Right lobe of liver (tissue), 4 donors: ENCODE results near the gene VAC14.

Experiments used
- CTCF ChIP-seq, 4 donors: fragments of 200-600 bp in 3 of 4; fragments of 450-650 bp in 1 of 4; IDR thresholded peaks; one replicate each; pipeline versions ENCODE4 v1.5.1 to v1.8.0; 2016 to 2022; ENCODE audit warnings: antibody characterized with exemption in 4 of 4, mild to moderate bottlenecking in 2 of 4
- POLR2A ChIP-seq: fragments of 450-650 bp; IDR thresholded peaks from one replicate; pipeline ENCODE4 v1.6.1; 2017; ENCODE audit warnings: antibody characterized with exemption, mild to moderate bottlenecking
- donor health status: DM: no; HTN: no; CAD: no.
- donor health status: DM: no; HTN: no; CAD: no.
- donor health status: DM: no; HTN: yes; CAD: no.

GRCh38 chr16:70760221-70760620 lies 40.7 kb downstream of the VAC14 start:
- TF ChIP-seq CTCF (IDR thresholded peaks at IDR 0.05) (no peak), POLR2A (no peak)
